Type B pancreatic cell (in vitro differentiated cells): ENCODE data around the gene PHLDA3. TPM values are rescaled to one million over a fixed set of nuclear protein-coding genes. Genes with fewer than 3 reads are reported as not detected.
A peak's percentile ranks its signal among the peaks of the same experiment; 100 is the strongest.

Experiments
- DNase-seq: peaks from one replicate; pipeline ENCODE4 v3.0.0; 2021; ENCODE audit warnings: mixed read lengths; ENCODE audit not compliant: unreplicated experiment; ENCODE audit errors: extremely low spot score
- H3K27ac Mint-ChIP-seq: 2 replicates; pipeline ENCODE4 v1.8.0; 2021; ENCODE audit warnings: mild to moderate bottlenecking, mixed read lengths
- H3K27me3 Mint-ChIP-seq: 2 replicates; pipeline ENCODE4 v1.8.0; 2021; ENCODE audit warnings: mixed read lengths
- H3K36me3 Mint-ChIP-seq: 2 replicates; pipeline ENCODE4 v1.8.0; 2021; ENCODE audit warnings: mixed read lengths
- H3K4me1 Mint-ChIP-seq: one replicate; pipeline ENCODE4 v1.8.0; 2021; ENCODE audit warnings: mixed read lengths; ENCODE audit not compliant: unreplicated experiment
- H3K4me3 Mint-ChIP-seq: 2 replicates; pipeline ENCODE4 v1.8.0; 2021; ENCODE audit warnings: mild to moderate bottlenecking, mixed read lengths
- H3K9me3 Mint-ChIP-seq: 2 replicates; pipeline ENCODE4 v1.8.0; 2021; ENCODE audit warnings: mixed read lengths
- total RNA-seq: library from RNA; stranded (reverse); gene quantifications from 2 replicates; pipeline ENCODE4 v1.2.1, GENCODE V29; 2021; ENCODE audit warnings: low replicate concordance
- TF ChIP-seq, protein P1 (sequence below): fragments of 200-600 bp; sonication (generic); conservative IDR thresholded peaks from 2 replicates; pipeline ENCODE4 v1.5.0; 2021; ENCODE audit warnings: antibody characterized with exemption, mild to moderate bottlenecking

Gene PHLDA3
- total RNA-seq, 1 donor from 2014 or later: 59.3 TPM

DNA sequence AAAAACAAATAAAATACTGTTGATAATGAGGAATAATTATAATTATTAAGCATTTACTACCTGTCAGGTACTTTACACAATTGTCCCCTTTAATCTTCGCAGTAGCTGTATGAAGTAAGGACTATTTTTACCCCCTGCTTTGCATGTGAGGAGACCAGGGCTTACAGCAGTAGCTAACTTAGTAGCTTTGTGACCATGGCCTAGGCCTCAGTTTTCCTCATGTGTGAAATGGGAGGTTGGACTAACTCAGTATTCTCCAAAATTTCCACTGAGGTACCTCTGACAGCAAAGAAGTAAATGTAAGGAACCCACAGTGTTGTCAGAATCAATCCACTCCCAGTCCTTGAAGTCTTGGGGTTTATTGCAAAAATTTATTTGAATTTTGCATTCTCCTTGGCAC, 41.7 kb upstream of the PHLDA3 start:
- no peak for DNase-seq
- Mint-ChIP-seq H3K4me1 (peaks cover 43% of the 10 kb centered on the region), H3K27ac (peak overlapping the region; percentile 92), H3K27me3 (no peaks in the 10 kb centered on the region), H3K36me3 (no peaks in the 10 kb centered on the region), H3K4me3 (no peak overlapping the region), H3K9me3 (no peaks in the 10 kb centered on the region)
- TF ChIP-seq, protein P1, sequence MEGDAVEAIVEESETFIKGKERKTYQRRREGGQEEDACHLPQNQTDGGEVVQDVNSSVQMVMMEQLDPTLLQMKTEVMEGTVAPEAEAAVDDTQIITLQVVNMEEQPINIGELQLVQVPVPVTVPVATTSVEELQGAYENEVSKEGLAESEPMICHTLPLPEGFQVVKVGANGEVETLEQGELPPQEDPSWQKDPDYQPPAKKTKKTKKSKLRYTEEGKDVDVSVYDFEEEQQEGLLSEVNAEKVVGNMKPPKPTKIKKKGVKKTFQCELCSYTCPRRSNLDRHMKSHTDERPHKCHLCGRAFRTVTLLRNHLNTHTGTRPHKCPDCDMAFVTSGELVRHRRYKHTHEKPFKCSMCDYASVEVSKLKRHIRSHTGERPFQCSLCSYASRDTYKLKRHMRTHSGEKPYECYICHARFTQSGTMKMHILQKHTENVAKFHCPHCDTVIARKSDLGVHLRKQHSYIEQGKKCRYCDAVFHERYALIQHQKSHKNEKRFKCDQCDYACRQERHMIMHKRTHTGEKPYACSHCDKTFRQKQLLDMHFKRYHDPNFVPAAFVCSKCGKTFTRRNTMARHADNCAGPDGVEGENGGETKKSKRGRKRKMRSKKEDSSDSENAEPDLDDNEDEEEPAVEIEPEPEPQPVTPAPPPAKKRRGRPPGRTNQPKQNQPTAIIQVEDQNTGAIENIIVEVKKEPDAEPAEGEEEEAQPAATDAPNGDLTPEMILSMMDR: no peak

DNA sequence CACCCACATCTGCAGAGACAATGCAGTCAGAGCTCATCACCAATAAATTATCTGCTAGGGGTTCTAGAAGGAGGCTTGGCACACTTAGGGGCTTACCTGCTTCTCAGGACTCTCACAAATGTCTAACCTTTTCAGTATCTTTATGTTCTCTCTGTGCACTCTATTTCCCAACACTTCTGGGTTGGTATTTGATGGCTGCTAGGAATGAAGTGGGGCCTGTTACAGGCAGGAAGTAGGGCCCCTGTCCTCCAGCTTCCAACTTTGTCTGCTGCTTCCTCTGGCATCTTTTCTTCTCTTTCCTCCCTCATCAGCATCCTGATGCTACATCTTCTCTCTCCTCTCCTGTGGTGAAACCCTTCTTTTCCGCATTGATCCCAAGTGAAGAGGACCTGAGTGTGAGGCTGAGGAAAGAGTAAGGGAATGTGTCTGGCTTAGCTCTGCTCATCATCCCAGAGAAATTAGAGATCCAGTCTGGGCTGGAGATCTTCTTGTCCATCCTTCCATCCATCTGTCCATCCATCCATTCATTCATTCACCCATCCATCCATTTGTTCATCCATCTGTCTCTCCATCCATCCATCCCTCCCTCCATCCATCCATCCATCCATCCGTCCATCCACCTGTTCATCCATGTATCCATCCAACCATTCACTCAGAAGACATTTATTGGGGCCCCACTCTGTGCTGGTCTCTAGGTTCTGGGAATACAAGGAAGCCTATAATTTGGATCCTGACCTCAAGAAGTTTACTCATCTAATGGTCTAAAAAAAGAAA, 40.8 kb upstream of the PHLDA3 start:
- H3K27ac Mint-ChIP-seq: peak overlapping the region; percentile 58
- TF ChIP-seq, protein P1: no peak
- no peak for DNase-seq
- H3K4me1 Mint-ChIP-seq: peaks cover 42% of the 10 kb centered on the region
- no peak overlapping the region for H3K4me3 Mint-ChIP-seq
- H3K36me3 Mint-ChIP-seq: no peaks in the 10 kb centered on the region
- no peaks in the 10 kb centered on the region for H3K27me3 Mint-ChIP-seq
- H3K9me3 Mint-ChIP-seq: no peaks in the 10 kb centered on the region

DNA sequence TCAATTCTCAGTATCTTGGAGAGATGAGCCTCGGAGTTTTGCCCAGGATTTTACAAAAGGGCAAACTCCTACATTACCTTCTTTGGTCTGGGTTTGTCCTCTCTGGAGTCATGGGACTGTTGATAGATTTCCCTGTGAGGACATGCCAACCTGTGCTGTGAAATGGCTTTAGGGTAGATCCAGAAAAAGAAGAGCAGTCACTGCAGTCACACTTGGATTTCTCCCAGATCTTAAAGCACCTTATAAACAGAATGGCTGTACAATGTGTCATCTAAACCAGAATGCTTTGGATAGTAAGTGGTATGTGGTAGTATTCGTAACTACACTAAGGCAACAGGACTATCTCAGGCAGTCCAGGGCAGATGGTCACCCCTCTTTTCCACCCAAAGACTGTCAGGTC, 39.8 kb upstream of the PHLDA3 start:
- Mint-ChIP-seq H3K4me3 (no peak overlapping the region), H3K9me3 (no peaks in the 10 kb centered on the region), H3K36me3 (no peaks in the 10 kb centered on the region), H3K27ac (peak overlapping the region; percentile 58), H3K4me1 (peaks cover 44% of the 10 kb centered on the region), H3K27me3 (no peaks in the 10 kb centered on the region)
- DNase-seq: no peak
- TF ChIP-seq, protein P1: no peak

DNA sequence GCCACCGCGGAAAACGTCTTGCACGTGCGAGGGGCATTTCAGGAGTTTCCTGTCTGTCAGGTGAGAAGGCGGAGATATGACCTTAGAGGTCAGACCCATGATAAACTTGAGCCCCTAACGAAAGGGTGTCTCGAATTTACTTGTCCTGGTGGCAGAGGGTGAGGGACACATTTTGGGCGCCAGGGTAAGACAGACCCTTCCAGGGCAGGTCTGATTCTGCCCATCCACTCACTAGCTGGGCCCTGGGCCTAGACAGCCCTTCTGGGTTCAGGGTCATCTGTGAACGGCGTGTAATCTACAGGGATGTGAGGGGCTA, 38.3 kb upstream of the PHLDA3 start:
- peaks cover 44% of the 10 kb centered on the region for H3K4me1 Mint-ChIP-seq
- H3K27me3 Mint-ChIP-seq: no peaks in the 10 kb centered on the region
- no peaks in the 10 kb centered on the region for H3K9me3 Mint-ChIP-seq
- no peak for DNase-seq
- peak overlapping the region; percentile 63 for H3K27ac Mint-ChIP-seq
- TF ChIP-seq, protein P1: no peak
- H3K4me3 Mint-ChIP-seq: no peak overlapping the region
- no peaks in the 10 kb centered on the region for H3K36me3 Mint-ChIP-seq

DNA sequence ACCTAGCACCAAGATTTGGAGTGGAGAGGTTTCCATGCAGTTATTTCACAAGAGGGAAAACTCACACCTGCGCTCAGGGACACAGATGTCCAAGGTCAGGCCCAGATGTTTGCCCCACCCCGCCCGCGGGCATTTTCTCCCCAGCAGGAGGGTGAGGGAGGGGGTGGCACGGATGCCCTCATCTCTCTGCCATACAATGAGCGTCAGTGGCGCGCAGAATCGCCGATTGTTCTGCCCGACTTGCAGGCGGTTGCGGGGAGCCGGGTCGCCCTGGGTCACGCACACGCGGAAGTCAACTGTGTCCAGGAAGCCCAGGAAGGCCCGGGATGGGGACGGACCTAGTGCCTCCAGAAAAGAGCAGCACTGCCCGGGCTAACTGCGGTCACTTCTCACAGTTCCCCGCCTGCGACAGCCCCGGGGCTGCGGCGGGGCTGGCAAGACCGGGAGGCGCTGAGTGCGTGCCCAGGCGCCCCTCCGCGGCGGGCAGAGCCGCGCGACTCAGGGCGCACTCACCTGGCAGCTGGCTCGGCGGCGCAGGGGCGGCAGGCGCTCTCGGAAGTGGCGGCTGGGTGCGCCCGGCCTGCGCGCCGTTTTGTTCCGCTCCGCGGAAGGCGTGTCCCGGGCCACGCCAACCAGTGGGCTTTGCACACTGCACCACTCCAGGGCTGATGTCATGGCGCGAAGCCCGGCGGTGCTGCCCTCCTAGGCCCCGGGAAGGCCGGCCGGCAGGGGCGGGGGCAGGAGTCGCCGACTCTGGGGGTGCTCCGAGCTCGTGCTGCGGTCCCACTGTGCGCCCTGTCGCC, 37.8 kb upstream of the PHLDA3 start, which contains the start of gene CSRP1:
CSRP1 (minus strand) TSS at position 567 of the 803 bp plus-strand sequence. CDS start 10,820 bp downstream, outside the sequence.
- Mint-ChIP-seq H3K4me1 (peaks cover 43% of the 10 kb centered on the region), H3K9me3 (no peaks in the 10 kb centered on the region), H3K27ac (peak within 1 kb of the TSS; percentile 99), H3K27me3 (no peaks in the 10 kb centered on the region), H3K36me3 (no peaks in the 10 kb centered on the region), H3K4me3 (peak within 1 kb of the TSS; percentile 83)
- TF ChIP-seq, protein P1: no peak
- DNase-seq: no peak
